Activated CD8-positive, alpha-beta memory T cell treated with anti-CD3 and anti-CD28 coated beads for 48 hours (primary cell): ENCODE measurements around the gene MAIP1.

Source experiments
- DNase-seq, 3 experiments: peaks; one replicate each; pipeline ENCODE4 v3.0.0-alpha.2; 2020; ENCODE audit warnings: low read depth in 2 of 3, low spot score in 2 of 3

Gene MAIP1

DNA sequence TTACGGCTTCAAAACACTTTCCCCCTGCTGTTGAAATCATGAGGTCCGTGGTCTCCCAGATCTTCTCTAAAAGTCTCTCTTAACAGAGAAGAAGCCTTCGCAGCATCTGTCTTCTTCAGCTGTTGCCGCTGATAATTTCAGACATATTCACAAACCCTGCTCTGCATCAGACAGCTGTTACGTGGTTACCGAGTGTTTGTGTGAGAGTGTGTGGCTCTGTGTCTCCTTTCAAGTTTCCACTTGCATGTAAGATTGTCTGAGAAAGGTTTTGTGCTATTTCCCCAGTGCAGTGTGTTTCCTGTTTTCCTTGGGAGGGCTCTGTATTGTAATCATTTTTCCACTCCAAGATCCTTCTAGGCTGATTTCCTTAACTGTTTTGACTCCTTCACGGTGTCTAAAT is 32.8 kb downstream of the MAIP1 start:
- no peak for DNase-seq

DNA sequence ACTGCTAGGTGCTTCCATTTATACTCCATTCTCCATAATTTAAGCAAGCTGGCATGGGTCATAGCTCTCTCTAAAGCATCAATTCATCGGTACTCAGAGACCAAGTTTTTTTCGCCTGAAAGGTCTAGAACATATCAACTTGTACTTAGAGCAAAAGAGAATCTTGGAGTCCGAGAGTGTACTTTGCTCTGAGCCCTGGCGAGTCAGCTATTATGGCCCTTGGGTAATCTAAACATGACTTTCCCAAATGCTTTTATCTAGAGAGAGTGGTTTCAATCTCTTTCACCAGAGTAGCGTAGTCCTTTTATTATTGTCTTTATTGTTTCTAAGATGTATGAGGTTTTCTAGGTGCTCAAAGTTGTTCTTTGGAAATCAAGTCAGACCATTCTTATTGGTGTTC is 34.4 kb downstream of the MAIP1 start:
- no peak for DNase-seq

DNA sequence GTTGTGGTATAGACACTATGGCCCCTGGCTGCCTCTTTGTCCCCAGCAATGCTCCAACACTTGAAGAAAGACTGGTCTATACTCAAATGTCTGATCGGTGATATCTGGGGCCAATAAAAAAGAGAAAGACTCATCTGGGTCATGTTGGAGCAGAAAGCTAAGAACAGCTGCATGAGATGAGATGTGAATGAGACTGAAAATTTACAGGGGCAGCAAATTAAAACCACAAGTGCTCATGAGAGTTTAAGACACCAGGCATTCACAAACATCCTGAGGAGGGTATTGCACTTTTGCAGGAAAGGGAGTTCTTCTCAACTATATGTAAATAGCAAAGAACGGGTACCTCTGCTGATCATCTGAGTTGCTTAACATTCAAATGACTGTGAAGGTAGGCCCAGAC is 36.3 kb downstream of the MAIP1 start:
- no peak for DNase-seq

DNA sequence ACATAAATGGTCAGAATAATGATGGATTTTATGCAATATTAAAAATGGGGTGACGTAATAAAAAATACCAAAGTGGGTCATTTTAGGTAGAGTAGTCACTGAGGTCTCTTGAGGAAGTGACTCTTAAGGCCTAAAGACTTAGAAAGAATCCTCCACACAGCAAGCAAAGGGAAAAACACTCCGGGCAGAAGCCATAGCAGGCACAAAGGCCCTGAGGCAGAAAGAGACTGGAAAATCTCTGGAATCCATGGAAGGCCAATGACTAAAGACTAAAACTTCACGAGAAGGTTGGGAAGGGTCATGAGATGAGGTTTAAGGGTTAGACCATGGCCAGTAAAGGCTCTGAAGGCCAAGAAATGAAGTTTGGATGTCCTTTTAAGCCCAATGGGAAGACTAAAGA is 36.9 kb downstream of the MAIP1 start:
- DNase-seq = no peak

DNA sequence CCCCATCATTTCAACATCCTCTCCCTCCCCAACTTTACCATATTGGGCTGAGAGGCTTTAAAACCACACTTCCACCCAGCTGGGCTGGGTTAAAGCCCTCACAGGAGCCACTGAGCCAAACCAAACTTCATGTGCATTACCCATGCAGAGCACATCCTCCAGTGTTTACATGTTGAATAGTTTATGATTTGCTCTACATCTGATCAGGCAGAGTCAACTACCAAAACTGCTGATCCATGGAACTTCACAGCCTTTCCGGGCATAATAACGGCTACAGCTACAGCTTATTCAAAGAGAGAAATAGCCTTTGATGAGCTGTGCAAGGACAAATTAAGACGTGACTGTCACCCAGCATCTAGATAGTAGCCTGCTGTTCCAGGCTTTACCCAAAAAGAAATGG is 39.0 kb downstream of the MAIP1 start:
- DNase-seq = no peak

DNA sequence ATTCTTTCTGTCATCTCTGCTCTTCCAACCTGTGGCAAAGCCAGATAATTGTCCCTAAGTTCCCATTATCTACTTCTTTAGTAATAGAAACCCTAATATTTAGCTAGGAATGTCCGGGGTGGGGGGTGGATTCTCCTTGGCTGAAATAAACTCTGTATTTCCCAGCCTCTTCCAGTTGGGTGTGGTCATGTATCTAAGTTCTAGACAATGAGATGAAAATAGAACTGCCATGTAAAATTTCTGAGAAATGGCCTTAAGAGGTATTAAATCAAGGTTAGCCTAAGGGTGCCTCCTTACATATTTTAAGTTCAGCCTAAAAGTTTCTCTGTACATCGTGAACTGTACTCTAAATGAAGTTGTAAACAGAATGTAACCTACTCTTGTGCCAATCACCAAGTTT is 39.5 kb downstream of the MAIP1 start:
- DNase-seq = no peak

DNA sequence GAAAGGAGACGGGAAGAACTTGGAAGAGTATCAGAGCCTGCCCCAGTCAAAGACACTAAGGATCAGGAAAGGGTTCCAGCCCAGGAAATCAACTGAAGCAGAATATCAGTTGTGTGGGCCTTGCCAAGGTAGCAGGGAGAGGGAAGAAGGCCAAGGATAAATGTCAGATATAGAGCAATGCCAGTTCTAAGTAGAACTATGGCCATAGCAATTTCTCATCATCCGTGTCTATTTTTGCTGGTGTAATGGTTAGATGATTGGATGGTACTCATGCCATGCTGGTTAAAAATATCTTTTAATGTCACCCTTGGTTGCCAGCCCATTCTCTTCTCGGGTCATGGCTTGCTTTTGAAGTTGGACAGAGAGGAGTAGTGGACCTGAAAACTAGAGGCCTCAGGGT is 41.9 kb downstream of the MAIP1 start:
- DNase-seq = no peak

DNA sequence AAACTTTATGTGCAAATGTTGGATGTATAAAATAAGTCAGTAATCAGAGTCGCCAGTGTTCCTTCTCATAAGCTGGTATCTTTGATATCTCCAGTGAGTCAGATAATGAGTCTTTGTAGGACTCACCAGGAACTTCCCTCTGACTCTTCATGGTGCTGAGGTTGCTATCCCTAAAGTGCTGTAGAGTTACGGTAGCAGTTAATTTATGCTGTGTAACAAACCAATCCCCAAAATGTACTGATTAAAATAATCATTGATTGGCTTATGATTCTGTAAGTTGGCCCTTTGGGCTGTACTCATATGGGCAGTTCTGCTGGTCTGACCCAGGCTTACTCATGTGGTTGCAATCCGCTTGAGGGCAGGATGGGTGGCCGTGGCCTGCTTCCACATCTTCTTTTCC is 43.8 kb downstream of the MAIP1 start:
- no peak for DNase-seq

DNA sequence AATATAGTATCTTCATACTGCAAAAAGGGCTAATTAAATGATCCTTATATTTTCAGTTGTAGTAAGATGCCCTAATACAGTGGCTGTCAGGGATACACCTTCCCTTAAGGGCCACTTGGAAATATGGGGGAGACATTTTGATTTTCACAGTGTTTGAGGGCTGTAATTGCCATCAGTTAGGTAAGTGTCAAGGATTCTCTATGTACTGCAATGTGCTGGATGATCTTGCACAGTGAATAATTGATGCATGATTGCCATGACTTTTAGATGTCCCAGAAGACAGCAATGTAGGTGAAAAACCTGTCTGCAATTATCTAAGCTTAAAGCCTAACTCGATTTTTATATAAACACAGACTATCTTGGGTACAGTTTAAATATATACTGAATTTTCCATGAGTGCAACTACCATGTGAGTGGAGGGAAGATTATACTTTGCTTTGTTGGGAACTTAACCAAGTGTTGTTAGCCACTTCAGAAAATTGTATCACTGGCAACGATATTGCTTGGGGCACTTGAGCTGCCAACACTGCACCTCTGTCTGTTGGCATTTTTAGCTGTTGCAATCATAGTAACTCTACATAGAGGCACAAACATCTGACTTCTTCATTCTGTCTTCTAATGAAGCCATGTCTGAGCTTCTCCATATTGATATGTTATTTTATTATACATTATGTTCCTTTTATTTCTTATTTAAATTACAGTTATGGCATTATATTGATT is 45.2 kb downstream of the MAIP1 start:
- DNase-seq = no peak

DNA sequence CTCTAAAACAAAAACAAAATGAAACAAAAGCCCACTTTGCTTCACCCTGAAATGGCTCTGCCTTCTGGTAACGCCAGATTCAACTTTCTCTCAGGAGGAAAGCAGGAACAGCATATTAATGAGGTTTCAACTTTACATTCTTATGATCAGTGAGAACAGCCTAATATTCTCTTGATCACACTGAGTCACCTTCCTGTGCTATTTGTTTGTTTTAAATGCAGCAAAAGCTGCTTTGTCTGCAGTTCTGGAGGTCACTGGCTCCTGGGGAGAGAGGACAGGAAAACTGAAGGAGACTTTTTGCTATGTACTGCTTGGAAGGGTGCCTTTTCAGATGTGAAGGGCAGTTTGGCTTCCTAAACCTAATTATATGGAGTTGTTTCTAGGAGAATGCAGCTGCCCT is 48.1 kb downstream of the MAIP1 start:
- DNase-seq = no peak

DNA sequence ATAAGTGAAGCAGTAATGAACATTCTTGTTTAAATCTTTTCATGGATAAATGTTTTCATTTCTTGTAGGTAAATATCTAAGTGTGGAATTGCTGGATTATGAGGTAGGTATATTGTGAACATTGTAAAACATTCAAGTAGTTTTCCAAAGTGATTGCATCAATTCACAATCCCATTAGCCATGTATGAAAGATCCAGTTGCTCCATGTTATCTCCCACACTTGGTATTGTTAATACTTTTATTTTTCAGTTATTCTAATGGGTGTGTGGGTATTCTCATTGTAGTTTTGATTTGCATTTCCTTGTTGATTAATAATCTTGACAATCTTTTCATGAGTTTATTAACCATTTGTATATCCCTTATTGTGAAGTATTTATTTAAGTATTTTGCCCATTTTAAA is 50.3 kb downstream of the MAIP1 start:
- no peak for DNase-seq

DNA sequence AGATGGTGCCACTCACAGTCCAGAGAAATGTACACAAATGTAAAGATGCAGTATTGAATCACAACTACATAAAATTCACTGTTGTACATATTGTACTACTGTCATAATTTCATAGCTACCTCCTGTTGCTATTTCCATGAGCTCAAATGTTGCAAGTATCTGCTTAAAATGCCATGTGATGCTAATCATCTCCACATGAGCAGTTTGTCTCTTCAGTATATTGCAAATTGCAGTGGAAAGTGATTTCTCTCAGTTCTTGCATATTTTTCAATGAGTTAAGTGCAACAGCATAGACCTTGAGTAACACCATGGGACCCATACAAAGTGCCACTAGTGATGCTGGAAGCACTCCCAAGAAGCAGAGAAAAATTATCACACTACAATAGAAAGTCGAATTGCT is 51.9 kb downstream of the MAIP1 start:
- DNase-seq = no peak

DNA sequence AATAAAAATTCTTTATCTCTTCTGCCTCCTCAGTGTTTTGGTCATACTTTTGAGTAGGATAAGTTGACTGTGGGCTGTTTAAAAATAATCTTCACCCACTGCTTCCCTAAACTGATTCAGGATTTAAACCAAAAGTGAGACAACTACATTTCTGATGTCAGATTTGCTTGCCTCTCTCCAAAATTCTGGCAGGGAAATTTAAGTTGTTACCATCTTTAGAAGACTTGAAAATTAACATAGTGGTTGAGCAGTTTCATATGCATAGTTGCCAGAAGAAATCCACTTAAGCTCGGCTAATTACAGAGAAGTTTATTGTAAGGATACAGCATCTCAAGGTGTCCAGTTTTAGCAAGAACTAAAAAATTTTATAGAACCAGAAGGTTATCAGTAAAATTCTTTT is 57.0 kb downstream of the MAIP1 start:
- no peak for DNase-seq
